RPMI8226 (cell line): Measurements from ENCODE around the gene SLC4A2.

Source experiments
- DNase-seq: peaks from one replicate; pipeline ENCODE4 v3.0.0-alpha.2; 2015

The SLC4A2 gene

DNA sequence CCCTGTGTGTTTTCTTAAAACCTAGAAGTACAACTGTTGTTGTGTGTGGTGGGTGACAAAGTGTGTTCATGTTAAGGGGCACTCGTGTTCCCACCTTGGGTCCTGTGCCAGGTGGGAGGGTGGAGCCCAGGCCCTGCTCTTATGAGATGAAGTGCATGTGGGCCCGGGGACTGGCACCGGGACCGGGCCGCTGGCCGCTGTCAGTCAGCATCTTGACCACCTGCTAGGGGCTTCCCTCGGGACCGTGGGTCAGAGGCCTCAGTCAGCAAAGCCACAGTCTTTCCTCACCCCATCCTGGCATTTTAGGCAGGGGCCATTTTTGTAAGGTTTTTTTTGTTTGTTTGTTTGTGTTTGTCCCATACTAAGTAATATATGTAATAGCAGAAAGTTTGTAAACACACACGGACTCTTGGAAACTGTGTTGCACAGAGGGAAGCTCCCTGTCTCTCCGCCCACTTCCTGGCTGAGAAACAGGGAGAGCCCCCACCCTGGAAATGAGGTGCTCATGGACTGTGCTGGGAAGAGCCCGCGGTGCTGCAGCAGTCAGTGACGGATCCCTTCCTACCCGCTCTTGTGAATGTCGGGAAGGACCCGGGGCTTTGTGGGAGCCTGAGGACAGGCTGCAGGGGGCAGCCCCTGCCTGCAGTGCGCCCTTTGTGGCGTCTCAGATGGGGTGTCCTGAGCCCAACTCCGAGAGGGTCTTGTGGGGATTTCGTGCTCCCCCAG lies 40.3 kb downstream of the SLC4A2 start:
- no peak for DNase-seq

DNA sequence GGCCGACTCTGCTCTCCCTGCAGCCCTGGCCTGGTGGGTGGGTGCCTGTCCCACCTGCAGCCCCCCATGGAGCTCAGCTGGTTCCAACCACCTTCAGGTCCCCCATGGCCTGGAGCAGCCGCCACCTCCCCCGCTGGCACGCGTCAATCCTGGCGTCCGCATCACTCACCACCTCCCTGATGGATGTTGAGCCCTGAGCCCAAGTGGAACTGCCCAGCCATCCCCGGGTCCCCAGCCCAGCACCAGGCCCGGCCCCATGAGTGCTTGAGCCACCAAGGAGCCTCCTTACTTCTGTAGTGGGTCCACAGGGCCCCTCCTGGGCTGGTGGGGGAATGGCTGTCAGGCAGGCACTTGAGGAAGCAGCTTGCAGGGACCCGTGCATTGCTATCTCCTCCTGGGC lies 41.5 kb downstream of the SLC4A2 start:
- no peak for DNase-seq

DNA sequence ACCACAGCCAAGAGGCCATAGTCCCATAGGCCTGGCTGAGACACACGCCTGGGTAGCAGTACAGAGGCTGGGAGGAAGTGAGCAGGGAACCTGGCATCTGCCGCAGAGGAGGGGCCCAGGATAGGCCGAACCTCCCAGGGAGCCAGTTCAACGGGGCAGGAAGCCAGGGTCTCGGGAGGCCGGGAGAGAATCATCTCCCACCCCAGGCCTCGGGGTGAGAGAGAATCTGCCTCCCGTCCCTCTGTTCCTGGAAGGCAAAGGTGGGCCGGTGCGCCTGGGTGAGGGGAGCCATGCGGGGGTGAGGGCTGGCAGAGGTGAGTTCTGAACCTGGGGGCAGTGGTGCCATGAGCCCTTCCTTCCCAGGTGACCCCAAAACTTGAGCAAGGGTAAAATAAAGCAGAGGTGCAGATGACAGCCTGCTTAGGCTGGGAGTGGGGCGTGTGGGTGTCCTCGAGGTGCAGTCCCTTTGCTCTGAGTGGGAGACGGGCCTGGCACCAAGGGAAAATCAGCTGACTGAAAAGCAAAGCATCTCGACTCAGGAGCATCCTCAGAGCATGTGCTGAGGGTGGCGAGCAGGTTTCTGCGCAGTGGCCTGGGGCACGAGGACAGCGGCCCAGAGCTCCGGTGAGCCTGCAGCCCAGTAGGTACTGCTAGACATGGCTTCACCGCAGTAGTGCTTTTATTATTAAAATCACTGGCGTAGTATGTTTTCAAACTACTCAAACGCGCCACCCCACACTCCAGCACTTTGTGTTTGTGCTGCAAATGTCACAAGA lies 42.4 kb downstream of the SLC4A2 start:
- no peak for DNase-seq

DNA sequence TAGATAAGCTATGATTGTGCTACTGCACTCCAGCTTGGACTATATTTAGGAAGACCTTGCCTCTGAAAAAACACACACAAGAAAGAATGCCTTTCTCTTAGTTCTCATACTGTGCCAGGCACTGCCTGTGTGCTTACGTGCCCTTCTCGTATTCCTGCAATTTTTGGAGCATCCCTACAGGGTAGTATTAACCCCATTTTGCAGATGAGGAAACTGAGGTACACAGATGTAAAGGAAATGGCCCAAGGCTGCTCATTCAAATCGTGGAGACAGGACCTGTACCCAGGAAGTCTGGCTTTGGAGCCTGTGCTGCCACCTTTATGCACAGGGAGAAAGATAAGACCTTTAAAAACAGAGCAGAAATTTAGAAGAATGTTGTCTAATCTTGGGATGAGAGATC lies 43.6 kb downstream of the SLC4A2 start:
- no peak for DNase-seq

DNA sequence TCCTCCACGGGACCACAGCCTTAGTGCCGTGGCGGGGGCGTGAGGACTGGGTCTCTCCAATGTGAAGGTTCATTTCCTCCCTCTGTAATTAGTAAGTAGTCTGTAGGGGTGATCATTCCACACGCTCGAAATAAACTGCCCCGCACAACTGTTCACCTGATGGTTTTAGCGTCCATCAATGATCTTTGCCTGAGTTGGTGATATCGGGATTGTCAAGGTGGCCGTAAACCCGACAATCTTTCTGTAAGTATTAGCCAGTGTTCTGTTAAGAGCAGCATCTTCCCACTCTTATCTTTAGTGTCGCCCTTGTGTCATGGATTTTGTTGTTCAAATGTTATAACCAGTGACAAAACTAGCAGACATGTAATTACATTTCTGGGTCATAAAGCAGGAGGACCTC lies 44.6 kb downstream of the SLC4A2 start:
- DNase-seq, result no peak

DNA sequence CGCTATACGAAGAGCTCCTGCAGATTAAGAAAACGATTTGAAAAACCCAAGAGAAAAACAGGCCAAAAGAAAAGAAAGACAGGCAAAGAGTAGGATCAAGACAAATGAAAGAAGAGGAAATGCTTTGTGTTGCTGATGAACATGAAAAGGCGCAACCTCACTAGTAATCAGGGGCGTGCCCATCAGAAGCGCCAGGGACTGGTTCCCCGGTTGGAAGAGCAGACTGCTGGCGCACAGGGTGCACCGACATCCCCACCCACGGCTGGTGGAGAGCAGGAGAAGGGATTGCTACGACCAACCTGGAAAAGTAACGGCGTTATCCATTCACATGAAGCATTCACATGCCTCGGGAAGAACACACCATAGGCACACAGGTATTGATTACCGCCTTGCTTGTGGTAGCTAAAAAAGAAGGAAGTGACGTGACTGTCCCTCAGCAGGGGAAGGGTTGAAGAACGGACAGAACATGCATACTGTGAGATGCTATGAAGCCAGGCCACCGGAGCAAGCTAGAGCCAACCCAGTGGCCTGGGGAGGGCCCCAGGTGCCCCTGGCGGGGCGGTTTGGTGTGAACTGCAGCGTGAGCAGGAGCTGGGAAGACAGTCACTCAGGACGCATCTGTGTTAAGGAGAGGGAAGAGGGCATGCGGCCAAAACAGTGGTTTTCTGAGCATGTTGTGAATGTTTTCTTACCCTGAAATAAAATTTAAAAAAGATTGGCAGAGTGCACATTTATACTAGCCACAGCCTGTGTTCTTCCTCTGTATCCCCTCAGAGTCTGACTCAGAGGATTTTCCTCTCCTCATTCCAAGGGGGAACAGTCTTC lies 45.2 kb downstream of the SLC4A2 start:
- DNase-seq, result no peak

DNA sequence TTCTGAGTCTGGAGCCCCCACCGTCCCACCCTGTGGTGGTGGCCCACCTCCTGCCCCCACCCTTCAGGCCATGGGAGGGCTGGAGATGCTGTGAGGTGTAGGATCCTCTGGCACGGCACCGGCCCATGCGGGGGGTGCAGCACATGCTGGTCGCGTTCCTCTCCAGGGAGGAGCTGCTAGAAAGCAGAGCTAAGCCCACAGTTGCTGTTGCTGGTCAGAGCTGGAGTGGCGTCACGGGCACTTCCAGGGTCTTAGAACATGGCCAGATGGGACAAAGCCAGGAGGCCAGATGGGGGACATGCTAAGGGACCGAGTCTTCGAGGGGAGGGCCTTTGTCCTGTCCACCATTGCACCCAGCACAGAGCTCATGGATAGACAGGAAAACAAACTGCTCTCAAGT lies 48.5 kb downstream of the SLC4A2 start:
- no peak for DNase-seq

DNA sequence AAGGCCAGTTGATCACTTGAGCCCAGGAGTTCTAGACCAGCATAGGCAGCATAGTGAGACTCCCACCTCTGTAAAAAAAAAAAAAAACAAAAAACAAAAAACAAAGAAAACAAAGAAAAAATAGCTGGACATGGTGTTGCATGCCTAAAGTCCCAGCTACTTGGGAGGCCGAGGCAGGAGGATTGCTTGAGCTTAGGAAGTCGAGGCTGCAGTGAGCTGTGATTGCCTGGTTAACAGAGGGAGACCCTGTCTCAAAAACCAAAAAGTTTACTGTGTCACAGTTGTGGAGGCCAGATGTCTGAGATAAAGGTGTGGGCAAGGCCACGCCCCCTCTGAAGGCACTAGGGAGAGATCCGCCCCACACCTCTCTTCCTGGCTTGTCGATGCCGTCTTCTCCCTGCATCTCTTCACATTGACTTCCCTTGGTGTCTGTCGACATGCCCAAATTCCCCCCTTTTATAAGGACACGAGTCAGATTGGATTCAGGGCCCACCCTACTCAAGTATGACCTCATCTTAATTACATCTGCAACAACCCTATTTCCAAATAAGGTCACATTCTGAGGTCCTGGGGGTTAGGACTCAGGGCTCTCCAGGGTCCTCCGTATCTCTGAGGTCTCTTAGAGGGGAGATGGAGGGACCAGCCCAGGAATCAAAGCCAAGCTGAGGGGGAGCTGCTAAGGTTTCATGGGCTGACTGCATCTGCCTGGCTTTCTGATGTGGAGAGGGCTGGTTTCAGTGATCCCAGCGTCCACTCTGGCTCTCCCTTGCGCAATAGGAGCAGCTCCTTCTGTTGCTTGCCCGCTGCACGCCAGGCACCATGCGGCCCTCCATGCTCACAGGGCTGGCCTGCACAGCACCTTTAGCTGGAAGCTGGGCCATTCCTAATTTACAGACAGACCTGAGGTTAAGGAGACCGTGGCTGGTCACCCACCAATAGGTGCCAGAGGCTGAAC lies 50.0 kb downstream of the SLC4A2 start:
- DNase-seq, result no peak

DNA sequence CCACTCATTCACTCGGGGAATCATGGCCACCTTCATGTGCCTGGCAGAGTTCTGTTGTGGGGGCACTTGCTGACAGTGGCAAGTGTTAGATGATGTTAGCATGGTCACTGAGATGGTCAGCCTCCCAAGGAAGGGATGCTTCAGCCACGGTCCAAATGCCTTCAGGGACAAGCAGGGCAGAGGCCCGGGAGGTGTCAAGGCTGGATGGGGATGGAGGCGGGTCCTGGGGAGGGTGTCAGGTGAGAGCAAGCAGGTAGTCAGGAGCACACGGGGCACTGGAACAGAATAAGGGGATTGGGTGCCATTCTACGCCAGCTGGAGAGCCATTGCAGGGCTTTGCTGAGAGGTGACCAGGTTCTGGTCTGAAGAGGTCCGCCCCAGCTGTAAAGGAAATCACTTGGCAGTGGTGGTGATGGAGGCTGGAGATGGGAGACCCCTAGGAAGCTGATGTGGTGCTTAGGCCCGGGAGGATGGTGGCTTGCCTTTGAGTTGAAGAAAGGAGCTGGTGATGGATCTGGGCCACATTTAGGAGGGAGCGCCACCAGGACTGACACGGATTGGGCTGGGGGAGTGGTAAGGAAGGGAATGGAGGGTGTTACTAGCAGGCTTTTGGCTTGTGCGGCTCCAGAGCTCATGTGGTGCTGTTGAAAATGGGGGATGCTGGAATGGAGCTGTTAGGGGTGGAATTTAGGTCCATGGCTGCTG lies 51.0 kb downstream of the SLC4A2 start:
- no peak for DNase-seq

DNA sequence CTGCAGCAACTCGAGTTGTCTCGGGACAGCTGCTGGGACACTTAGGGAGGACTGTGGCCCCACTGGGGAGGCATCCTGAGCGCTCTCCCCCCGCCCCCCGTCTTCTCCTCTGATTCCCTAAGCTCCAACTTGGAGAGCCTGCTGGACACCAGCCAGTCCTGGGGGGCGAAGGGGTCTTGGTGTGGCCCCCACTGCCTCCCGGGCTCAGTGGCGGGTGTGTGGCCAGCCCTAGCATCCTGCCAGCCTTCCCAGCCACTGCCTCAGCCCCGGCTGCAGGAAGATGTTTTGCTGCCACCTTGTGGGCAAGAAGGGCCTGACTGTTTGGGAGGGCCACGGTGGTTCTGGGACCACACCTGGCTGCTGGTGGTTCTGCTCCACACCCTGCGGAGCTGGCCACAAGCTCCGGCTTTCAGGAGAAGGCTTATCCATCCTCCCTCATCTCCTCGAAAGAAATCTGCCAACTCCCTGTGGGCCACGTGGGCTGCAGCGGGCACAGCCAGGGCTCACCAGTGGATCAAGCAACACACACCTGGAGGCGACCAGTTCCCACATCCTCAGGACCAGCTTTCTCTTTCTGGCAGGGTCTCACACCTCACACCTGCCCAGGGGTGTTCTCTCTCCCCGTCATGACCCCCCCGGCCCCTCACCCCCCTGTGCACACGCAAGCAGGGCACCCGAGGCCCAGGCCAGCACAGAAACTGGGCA lies 51.7 kb downstream of the SLC4A2 start:
- DNase-seq, result peak; percentile 84

DNA sequence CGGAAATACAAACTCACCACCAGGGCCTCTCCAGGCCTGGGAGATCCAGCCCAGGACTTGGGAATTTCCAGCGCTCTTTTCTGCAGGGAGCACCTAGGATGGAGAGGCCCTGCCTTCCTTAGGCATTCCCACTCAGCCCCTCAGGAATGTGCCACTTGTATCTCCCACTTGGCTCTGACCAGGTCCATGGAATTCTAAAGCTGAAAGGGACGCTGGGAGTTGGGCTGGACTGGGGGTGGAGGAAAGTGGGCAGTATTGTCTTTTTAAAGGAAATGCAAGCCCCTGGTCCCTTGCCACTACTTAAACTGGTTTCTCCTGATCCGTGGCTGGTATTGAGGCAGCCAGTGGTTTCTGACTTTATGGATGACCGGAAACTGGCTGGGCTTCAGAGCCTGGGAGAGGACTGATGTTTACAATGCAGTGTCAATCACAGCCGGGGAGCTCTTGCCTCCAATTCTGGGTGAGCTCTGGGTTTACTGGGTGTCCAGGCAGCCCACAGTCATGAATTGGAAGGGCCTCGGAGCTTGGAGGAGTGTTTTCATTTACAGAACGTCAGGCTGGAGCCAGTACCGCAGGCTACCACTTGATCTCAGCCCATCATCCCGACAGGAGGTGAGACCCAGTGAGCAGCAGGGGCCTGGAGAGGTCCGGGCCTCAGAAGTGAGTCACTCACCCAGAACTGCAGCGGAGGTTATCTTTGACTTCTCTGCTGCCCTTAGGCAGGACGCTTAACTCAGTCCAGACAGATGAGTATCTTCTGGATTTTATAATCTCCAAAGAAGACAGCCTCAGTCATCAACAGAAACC lies 54.2 kb downstream of the SLC4A2 start:
- no peak for DNase-seq

DNA sequence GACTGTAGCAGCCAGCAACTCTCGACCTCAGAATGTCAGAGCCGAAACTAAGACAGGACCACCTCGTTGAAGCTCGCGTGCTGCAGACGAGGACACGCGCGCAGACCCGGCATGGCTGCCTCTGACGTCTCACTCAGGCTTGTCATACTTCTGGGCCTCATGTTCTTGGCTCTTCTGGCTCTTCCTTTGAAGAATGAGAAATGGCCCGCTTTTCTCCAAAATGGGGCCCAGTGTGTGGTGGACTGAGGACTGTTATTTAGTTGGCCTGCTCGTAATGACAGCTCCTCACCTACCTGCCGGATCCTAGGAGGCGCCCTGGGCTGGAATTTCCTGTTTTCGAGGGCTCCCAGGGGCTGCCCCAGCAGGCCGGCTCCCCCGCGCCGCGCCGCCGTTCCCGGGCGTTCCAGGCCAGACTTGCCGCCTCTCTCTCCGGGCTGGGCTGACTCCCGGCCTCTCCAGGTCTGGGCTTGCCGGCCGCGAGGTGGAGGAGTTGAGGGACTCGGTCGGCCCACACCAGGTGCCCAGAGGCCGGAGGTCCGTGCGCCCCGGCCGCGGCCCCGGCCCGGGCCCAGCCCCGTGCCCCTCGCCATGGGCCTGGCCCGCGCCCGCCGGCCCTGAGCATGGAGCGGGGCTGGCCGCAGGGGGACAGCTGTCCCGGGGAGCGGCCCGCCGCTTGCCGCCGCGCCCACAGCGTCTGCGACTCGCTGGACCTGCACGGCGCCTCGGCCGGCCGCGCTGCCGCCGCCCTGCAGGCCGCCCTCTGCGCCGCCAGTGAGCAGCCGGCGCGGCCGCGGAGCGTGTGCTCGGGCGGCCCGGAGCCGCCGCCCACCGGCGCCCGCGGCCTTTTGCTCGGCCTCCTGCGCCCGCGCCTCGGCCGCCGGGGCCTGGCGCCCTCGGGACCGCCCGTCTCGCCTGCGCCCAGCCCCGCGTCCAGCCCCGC lies 55.0 kb downstream of the SLC4A2 start:
- DNase-seq, result no peak

DNA sequence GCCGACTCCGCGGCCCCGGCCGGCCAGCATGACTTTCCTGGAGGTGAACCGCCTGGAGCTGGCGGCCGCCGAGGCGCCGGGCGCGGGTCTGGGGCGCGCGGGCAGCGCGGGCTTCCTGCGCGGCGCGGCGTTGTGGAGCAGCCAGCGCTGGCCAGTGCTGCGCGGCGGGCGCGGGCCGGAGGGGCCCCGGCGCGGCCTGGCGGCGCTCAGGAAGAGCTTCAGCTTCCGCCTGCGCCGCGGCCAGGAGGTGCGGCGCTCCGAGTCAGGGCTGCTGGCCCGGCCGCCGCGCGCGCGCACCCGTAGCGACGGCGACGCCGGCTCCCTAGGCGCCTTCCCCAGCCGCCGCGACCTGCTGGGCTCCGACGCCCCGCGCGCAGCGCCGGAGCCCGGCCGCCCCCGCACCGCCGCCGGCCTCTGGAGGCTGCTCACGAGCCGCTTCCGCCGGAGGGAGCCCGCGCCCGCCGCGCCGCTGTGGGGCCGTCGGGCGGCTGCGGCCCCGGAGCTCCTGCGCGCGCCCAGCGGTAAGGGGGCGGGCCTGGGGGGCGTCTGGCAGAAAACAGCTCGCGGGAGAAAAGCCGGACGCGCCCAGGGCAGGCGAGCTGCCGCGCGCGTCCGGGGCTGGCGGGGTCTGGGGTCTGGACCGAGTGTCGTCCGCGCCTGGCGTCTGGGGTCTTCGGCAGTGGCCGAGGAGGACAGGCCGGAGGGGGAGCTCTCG lies 55.9 kb downstream of the SLC4A2 start:
- no peak for DNase-seq

DNA sequence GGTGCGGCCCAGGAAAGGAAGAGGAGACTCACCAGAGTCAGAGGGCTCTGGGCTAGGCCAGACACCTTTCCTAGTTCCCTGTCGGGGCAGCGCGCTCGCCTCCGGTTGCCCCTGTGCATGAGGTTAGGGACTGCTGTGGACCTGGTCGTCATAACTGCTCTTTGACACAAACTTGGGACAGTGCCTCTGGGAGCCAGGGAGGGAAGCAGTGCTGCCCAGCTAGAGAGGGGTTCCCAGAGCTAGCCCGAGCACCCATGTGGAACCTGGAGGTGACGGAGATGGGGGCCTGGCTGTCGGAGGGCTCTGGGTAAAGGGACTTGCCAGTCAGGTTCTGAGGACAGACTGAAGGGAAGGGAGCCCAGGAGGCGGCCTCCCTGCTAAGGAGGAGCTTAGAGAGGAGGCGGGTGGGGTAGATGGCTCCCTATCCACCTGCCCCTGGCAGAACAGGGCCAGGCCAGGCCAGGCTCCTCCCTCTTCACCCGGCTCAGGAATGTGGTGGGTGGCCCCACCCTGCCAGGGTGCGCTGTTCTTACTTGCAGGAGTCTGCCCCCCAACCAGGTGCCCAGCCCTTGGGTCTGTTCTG lies 56.5 kb downstream of the SLC4A2 start:
- DNase-seq, result no peak

DNA sequence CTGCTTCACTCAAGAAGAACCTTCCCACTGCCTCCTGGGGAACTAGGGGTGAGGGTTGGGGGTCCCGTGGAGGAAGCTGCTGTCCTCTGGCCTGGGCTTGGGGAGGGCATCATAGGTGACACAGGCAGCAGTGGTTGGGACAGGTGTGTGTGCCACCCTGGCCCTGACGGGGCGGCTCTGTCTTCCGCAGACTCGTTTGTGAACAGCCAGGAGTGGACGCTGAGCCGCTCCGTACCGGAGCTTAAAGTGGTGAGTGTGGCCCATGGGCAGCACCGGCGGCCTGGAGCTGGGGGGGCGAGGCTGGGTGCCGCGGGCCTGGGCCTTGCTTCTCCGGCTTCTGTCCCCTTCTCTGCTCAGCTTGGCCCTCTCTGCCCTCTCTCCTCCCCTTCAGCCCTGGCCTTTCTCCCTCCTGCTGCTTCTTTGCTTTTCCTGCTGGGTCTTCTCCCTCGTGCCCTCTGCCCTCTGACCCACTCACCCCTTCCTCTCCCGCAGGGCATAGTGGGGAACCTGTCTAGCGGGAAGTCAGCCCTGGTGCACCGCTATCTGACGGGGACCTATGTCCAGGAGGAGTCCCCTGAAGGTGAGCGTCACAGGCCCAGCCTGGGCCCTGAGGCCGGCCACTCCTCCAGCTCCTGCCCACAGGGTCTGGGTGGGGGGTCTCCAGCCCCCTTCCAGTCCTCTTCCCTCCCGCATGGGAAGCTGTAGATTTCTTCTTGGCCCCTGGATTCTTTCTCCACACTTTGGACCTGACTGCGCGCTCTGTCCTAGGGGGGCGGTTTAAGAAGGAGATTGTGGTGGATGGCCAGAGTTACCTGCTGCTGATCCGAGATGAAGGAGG lies 57.4 kb downstream of the SLC4A2 start:
- DNase-seq, result no peak

DNA sequence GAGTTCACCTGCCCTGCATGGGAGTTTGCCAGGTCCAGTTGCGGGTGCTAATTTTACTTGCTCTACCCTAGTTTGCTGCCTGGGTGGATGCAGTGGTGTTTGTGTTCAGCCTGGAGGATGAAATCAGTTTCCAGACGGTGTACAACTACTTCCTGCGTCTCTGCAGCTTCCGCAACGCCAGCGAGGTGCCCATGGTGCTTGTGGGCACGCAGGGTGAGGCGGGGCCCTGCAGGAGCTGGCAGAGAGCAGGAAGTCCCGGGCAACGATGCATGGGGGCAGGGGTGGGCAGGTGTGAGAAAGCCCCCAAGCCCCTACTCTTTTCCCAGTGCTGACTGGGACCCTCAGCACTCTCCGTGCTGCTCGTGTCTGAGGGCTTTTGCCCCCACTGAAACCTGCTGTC lies 58.2 kb downstream of the SLC4A2 start:
- DNase-seq, result no peak
